SK-N-SH treated with all-trans-retinoic acid at 6 μM for 48 hours (cell line): ENCODE measurements around the gene WHRN.

Experiments
- ESRRG ChIP-seq: fragments of 250-450 bp; sonication (Bioruptor Pico); IDR thresholded peaks from 2 replicates; pipeline ENCODE4 v1.6.1; 2021; ENCODE audit warnings: mild to moderate bottlenecking
- OSR1 ChIP-seq: fragments of 250-450 bp; sonication (Bioruptor Pico); IDR thresholded peaks from 2 replicates; pipeline ENCODE4 v1.8.0; 2022; ENCODE audit warnings: moderate library complexity, mild to moderate bottlenecking, inconsistent platforms
- ZNF8 ChIP-seq: fragments of 450-650 bp; formaldehyde crosslinking; IDR thresholded peaks from 2 replicates; pipeline ENCODE4 v1.5.0; 2020; ENCODE audit warnings: mild to moderate bottlenecking, moderate library complexity

- no peak for TF ChIP-seq ZNF8 (CRISPR knock-in tag)
- TF ChIP-seq OSR1 (CRISPR knock-in tag) = no peak
- no peak for TF ChIP-seq ESRRG (CRISPR knock-in tag)
Observed at GRCh38 chr9:114465906-114466900, 39.1 kb downstream of the WHRN start.
